Mesenchymal stem cell (in vitro differentiated cells and primary cell): ENCODE data around the gene ZNF22.

Experiments
- DNase-seq: peaks from one replicate; pipeline ENCODE4 v3.0.0-alpha.2; 2013
- H2AFZ ChIP-seq: one replicate; pipeline ENCODE4 v1.6.1; 2013; ENCODE audit warnings: low read depth, mild to moderate bottlenecking, control low read depth, inconsistent platforms, low read length, moderate library complexity
- H2AK5ac ChIP-seq: 2 replicates; pipeline ENCODE4 v1.6.1; 2013; ENCODE audit warnings: low read length, moderate library complexity, mild to moderate bottlenecking, inconsistent platforms; ENCODE audit not compliant: severe bottlenecking
- H2BK120ac ChIP-seq: one replicate; pipeline ENCODE4 v1.6.1; 2013; ENCODE audit warnings: low read depth, mild to moderate bottlenecking, inconsistent platforms, low read length, moderate library complexity
- H2BK12ac ChIP-seq, 2 experiments: one replicate each; pipeline ENCODE4 v1.6.1; 2013; ENCODE audit warnings: inconsistent platforms in 2 of 2, low read length in 2 of 2, mild to moderate bottlenecking in 2 of 2, moderate library complexity in 2 of 2, control low read depth in 1 of 2
- H2BK15ac ChIP-seq: one replicate; pipeline ENCODE4 v1.6.1; 2013; ENCODE audit warnings: mild to moderate bottlenecking, low read depth, inconsistent platforms; ENCODE audit not compliant: poor library complexity, severe bottlenecking
- H2BK5ac ChIP-seq: 2 replicates; pipeline ENCODE4 v1.6.1; 2013; ENCODE audit warnings: low read depth, mild to moderate bottlenecking, low read length, control low read depth, inconsistent platforms; ENCODE audit not compliant: poor library complexity, severe bottlenecking
- H3K14ac ChIP-seq, 2 experiments: one replicate each; pipeline ENCODE4 v1.6.1; 2013; ENCODE audit warnings: inconsistent platforms in 2 of 2, low read length in 2 of 2, control low read depth in 1 of 2, mild to moderate bottlenecking in 1 of 2, moderate library complexity in 1 of 2
- H3K18ac ChIP-seq, 2 experiments: one replicate each; pipeline ENCODE4 v1.6.1; 2013; ENCODE audit warnings: inconsistent platforms in 2 of 2, low read length in 2 of 2, control low read depth in 1 of 2, low read depth in 1 of 2, mild to moderate bottlenecking in 1 of 2
- H3K23ac ChIP-seq, 2 experiments: one replicate each; pipeline ENCODE4 v1.6.1; 2013; ENCODE audit warnings: inconsistent platforms in 2 of 2, low read length in 2 of 2, mild to moderate bottlenecking in 2 of 2, moderate library complexity in 2 of 2, control low read depth in 1 of 2
- H3K27ac ChIP-seq: 2 replicates; pipeline ENCODE4 v1.5.1; 2013; ENCODE audit warnings: mild to moderate bottlenecking, moderate library complexity, low read length, control low read depth, inconsistent platforms; ENCODE audit not compliant: poor library complexity, severe bottlenecking
- H3K27me3 ChIP-seq, 2 experiments: 2 replicates each; pipeline versions ENCODE4 v1.6.1 to v1.7.0; 2013; ENCODE audit warnings: low read length in 2 of 2, mild to moderate bottlenecking in 2 of 2, moderate library complexity in 2 of 2, control low read depth in 1 of 2, inconsistent platforms in 1 of 2; ENCODE audit not compliant: control insufficient read depth in 1 of 2, insufficient read depth in 1 of 2
- H3K36me3 ChIP-seq, 2 experiments: 2 replicates each; pipeline versions ENCODE4 v1.6.1 to v1.7.0; 2013; ENCODE audit warnings: low read length in 2 of 2, control low read depth in 1 of 2, inconsistent platforms in 1 of 2, low read depth in 1 of 2, mild to moderate bottlenecking in 1 of 2; ENCODE audit not compliant: insufficient read depth in 2 of 2, control insufficient read depth in 1 of 2
- H3K4ac ChIP-seq, 2 experiments: one replicate each; pipeline ENCODE4 v1.6.1; 2013; ENCODE audit warnings: inconsistent platforms in 2 of 2, low read length in 2 of 2, mild to moderate bottlenecking in 2 of 2, moderate library complexity in 2 of 2, control low read depth in 1 of 2, low read depth in 1 of 2
- H3K4me1 ChIP-seq: 2 replicates; pipeline ENCODE4 v1.6.1; 2013; ENCODE audit warnings: low read depth, low read length, control low read depth; ENCODE audit not compliant: control insufficient read depth, insufficient read depth
- H3K4me2 ChIP-seq: 2 replicates; pipeline ENCODE4 v1.6.1; 2013; ENCODE audit warnings: low read length, mild to moderate bottlenecking, inconsistent platforms; ENCODE audit not compliant: poor library complexity, severe bottlenecking
- H3K4me3 ChIP-seq, 2 experiments: 2 replicates each; pipeline versions ENCODE4 v1.5.1 to v1.7.0; 2013; ENCODE audit warnings: low read length in 2 of 2, mild to moderate bottlenecking in 2 of 2, control low read depth in 1 of 2, low read depth in 1 of 2; ENCODE audit not compliant: insufficient read depth in 1 of 2
- H3K79me1 ChIP-seq: replicated peaks from 2 replicates; pipeline ENCODE4 v1.6.1; 2013; ENCODE audit warnings: mild to moderate bottlenecking, control low read depth, low read length, inconsistent platforms; ENCODE audit not compliant: poor library complexity, severe bottlenecking
- H3K9ac ChIP-seq: 2 replicates; pipeline ENCODE4 v1.7.0; 2013; ENCODE audit warnings: mild to moderate bottlenecking, low read length, moderate library complexity
- H3K9me3 ChIP-seq: 2 replicates; pipeline ENCODE4 v1.7.0; 2013; ENCODE audit warnings: mild to moderate bottlenecking, low read length; ENCODE audit not compliant: control insufficient read depth
- H4K8ac ChIP-seq: one replicate; pipeline ENCODE4 v1.6.1; 2013; ENCODE audit warnings: inconsistent platforms, mild to moderate bottlenecking, low read length, moderate library complexity
- H4K91ac ChIP-seq: one replicate; pipeline ENCODE4 v1.6.1; 2013; ENCODE audit warnings: mild to moderate bottlenecking, low read length, inconsistent platforms
- WGBS: methylation state at CpG from one replicate; pipeline ENCODE4 v1.1.7; 2013; ENCODE audit warnings: mixed read lengths; 5-methylcytosine and 5-hydroxymethylcytosine counted together

Gene ZNF22

DNA sequence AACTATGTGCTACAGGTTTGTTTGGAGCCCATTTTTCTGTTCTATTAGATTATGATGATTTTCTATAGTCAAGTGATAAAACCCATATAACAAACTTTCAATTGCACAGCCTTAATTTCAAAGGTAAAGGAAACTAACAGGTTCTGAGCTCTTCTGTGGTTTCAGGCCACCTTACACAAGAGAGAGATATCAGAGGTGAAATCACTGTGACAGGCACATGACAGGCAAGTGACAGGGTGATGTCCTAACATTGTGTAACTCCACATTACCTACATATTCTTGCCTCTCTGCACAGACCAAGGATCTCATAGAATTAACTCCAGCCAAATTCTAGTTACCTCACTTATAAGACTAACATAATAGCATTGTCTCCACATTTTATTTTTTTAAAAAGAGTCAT is 35.0 kb downstream of the ZNF22 start:
- DNase-seq: no peak
- no peak overlapping the region for H2BK120ac ChIP-seq
- no peak overlapping the region for H3K14ac ChIP-seq
- no peak overlapping the region for H2AFZ ChIP-seq
- H3K9me3 ChIP-seq: peaks cover 3% of the 10 kb centered on the region
- H3K4ac ChIP-seq: no peak overlapping the region
- no peaks in the 10 kb centered on the region for H3K27me3 ChIP-seq
- no peak overlapping the region for H4K8ac ChIP-seq
- H3K9ac ChIP-seq: no peak overlapping the region
- H2BK12ac ChIP-seq: no peak overlapping the region
- no peak overlapping the region for H2AK5ac ChIP-seq
- no peak overlapping the region for H3K23ac ChIP-seq
- no peak overlapping the region for H2BK5ac ChIP-seq
- H3K4me2 ChIP-seq: no peak overlapping the region
- no peak overlapping the region for H2BK15ac ChIP-seq
- H3K36me3 ChIP-seq: no peaks in the 10 kb centered on the region
- H3K18ac ChIP-seq: no peak overlapping the region
- H3K4me1 ChIP-seq: no peaks in the 10 kb centered on the region
- H4K91ac ChIP-seq: no peak overlapping the region
- H3K79me1 ChIP-seq: no peaks in the 10 kb centered on the region
- no peak overlapping the region for H3K4me3 ChIP-seq
- H3K27ac ChIP-seq: no peak overlapping the region

DNA sequence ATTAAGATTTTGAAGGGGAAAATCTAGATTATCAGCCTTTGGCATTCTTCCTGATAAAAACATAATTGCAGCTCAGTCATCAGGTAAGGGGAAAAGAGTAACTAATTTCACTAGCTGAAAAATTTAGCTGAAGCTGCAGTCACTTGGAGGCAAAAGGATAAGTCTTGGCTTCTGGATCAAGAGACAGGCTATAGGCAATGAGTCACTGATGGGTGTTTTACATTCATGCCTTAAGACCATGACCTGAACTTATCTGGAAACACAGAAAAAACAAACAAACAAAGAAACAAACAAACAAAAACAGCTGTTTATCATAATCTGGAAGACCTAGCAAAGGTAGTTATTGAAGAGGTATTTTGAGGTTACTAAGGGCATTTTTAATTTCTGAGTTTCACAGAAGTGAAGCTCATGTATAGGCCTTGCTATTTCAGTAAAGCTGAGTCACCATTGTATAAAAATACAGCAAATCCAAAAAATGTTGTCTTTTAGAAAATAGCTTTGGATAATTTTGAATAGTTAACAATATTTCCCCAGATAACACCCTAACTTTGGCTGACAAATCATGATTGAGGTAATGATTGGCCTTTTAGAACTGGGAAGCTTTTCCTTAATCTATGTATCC is 40.3 kb downstream of the ZNF22 start:
- H3K9ac ChIP-seq: no peak overlapping the region
- H4K8ac ChIP-seq: no peak overlapping the region
- H3K27me3 ChIP-seq: no peaks in the 10 kb centered on the region
- H3K4me3 ChIP-seq: no peak overlapping the region
- no peak overlapping the region for H3K18ac ChIP-seq
- DNase-seq: no peak
- no peak overlapping the region for H2BK12ac ChIP-seq
- H2BK5ac ChIP-seq: no peak overlapping the region
- no peak overlapping the region for H2AFZ ChIP-seq
- no peaks in the 10 kb centered on the region for H3K36me3 ChIP-seq
- H3K9me3 ChIP-seq: no peaks in the 10 kb centered on the region
- H2AK5ac ChIP-seq: no peak overlapping the region
- H3K14ac ChIP-seq: no peak overlapping the region
- no peak overlapping the region for H3K23ac ChIP-seq
- no peak overlapping the region for H4K91ac ChIP-seq
- no peak overlapping the region for H2BK15ac ChIP-seq
- no peak overlapping the region for H2BK120ac ChIP-seq
- no peak overlapping the region for H3K4ac ChIP-seq
- no peak overlapping the region for H3K4me2 ChIP-seq
- no peaks in the 10 kb centered on the region for H3K4me1 ChIP-seq
- no peaks in the 10 kb centered on the region for H3K79me1 ChIP-seq
- H3K27ac ChIP-seq: no peak overlapping the region

DNA sequence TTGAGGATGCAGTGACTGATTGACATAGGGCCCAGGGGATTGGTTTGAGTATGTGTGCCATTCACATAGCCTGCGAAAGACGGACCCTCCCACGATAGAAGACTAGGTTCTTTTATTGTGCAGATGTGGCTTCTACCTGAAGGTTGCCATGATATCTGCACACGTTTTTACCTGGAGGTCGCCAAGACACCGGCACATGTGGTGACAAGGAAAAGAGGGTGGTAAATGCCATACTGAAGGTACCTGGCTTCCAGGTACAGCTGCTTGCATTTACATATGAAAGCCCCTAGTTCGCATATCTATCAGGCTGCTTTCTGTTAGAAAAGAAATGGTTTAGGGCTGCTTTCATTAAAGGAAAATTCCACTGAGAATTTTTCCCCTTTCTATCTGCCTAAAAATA is 43.6 kb downstream of the ZNF22 start:
- Histone ChIP-seq H2BK12ac (no peak overlapping the region), H2BK120ac (no peak overlapping the region), H3K14ac (no peak overlapping the region), H3K36me3 (no peaks in the 10 kb centered on the region), H3K79me1 (no peaks in the 10 kb centered on the region), H2AFZ (no peak overlapping the region), H4K8ac (no peak overlapping the region), H2AK5ac (no peak overlapping the region), H3K18ac (no peak overlapping the region), H3K9ac (no peak overlapping the region), H3K27me3 (no peaks in the 10 kb centered on the region), H3K23ac (no peak overlapping the region), H3K4me2 (no peak overlapping the region), H3K4me1 (no peaks in the 10 kb centered on the region), H3K4me3 (no peak overlapping the region), H4K91ac (no peak overlapping the region), H3K9me3 (no peaks in the 10 kb centered on the region), H3K4ac (no peak overlapping the region), H3K27ac (no peak overlapping the region), H2BK15ac (no peak overlapping the region), H2BK5ac (no peak overlapping the region)
- DNase-seq: no peak
- WGBS: 46% methylated on average over 7 of the region's 7 CpGs

DNA sequence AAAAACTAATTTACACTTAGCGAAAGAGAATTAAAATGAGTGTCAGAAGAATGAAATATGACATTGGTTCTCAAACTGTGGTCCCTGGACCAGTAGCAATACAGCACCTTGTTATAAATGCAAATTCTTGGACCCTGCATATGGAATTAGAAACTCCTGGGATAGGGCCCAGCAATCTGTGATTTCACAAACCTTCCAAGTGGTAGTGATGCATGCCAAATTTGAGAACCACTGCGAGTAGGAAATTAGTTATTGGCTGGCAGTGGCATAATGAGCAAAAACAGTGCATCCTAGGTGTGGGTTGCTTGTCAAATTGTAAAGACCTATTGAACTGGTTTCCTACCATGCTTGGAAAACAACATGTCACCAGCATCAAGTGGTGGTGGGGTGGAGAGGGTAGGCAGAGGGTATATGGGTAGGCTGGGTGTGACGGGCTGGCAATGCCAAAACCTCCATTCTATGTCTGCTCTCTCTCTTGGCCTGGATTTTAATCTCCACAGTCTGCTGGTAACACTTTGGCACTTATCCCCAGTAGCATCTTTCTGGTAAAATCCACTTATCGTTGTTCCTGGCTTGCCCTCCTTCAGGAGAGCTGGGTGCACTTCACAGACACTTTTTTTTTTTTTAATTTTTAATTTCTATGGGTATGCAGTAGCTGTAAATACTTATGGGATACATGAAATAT is 50.0 kb downstream of the ZNF22 start:
- H3K14ac ChIP-seq: no peak overlapping the region
- no peak overlapping the region for H2BK5ac ChIP-seq
- no peaks in the 10 kb centered on the region for H3K4me1 ChIP-seq
- H3K18ac ChIP-seq: no peak overlapping the region
- no peak overlapping the region for H2BK15ac ChIP-seq
- H3K23ac ChIP-seq: no peak overlapping the region
- H2AFZ ChIP-seq: no peak overlapping the region
- H3K36me3 ChIP-seq: no peaks in the 10 kb centered on the region
- no peak overlapping the region for H4K8ac ChIP-seq
- H2AK5ac ChIP-seq: no peak overlapping the region
- H3K4me2 ChIP-seq: no peak overlapping the region
- H2BK120ac ChIP-seq: no peak overlapping the region
- no peaks in the 10 kb centered on the region for H3K79me1 ChIP-seq
- H3K9me3 ChIP-seq: no peaks in the 10 kb centered on the region
- H2BK12ac ChIP-seq: no peak overlapping the region
- no peak overlapping the region for H3K4me3 ChIP-seq
- 94% methylated on average over 2 of the region's 4 CpGs for WGBS
- H3K27ac ChIP-seq: no peak overlapping the region
- H3K27me3 ChIP-seq: no peaks in the 10 kb centered on the region
- no peak overlapping the region for H3K9ac ChIP-seq
- H3K4ac ChIP-seq: no peak overlapping the region
- no peak for DNase-seq
- H4K91ac ChIP-seq: no peak overlapping the region
